Left ventricle myocardium superior (tissue), 1 donor: ENCODE results near the gene ELK3. TPM values are rescaled to one million over a fixed set of nuclear protein-coding genes. Genes with fewer than 3 reads are reported as not detected.

Experiments used
- ATAC-seq: fragments of 200-7000 bp; cut with Tn5 transposase; one replicate; pipeline ENCODE4 v1.9.1; 2020; ENCODE audit warnings: mild to moderate bottlenecking, moderate library complexity
- DNase-seq: peaks from one replicate; pipeline ENCODE4 v3.0.0-alpha.2; 2020
- intact Hi-C: fragments of 100-400 bp; cut with micrococcal nuclease; formaldehyde crosslinking; loops from one replicate; pipeline ENCODE4 v1.11.0; 2022
- total RNA-seq: library from RNA; stranded (reverse); fragmentation: NEBNext Ultra II Directional; extraction: Animal tissue kit (Norgen Biotek cat#: 25700); gene quantifications from one replicate; pipeline ENCODE4 v1.2.1, GENCODE V29; 2021
- donor health status: DM: no; HTN: yes; CAD: no; lungs with severe emphysema.

ELK3 gene
- total RNA-seq, 1 donor from 2014 or later = 21.1 TPM

DNA sequence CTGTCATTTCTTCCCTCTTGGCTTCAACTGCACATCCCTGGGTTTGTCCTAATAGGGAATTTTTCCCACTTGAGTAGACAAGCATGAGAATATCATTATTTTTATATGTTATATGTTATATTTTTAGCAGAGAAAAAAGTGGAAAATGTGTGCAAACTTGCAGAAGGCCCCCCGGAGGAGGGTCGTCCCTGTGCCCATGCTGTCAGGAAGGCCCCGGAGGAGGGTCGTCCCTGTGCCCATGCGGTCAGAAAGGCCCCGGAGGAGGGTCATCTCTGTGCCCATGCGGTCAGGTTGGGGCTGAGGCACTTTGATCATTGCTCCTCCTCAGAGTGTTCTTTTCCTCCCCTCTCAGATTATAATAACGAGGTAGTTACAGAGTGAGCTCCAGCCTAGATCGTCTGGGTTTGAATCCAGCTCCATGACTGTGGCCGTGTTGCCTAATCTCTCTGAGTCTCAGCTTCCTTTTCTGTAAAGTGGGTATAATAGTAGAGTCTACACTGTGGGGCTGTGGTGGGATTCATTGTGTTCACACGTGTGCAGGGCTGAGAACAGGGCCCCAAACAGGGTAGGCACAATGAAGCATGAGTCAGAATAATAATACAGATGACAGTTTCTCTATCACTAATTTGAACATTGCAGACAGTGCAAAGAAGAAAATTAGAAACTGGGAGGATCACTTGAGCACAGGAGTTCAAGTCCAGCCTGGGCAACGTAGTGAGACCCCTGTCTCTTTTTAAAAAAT lies 33.4 kb downstream of the ELK3 start:
- DNase-seq = no peak
- no peak for ATAC-seq
- intact Hi-C loops = no loop called here

DNA sequence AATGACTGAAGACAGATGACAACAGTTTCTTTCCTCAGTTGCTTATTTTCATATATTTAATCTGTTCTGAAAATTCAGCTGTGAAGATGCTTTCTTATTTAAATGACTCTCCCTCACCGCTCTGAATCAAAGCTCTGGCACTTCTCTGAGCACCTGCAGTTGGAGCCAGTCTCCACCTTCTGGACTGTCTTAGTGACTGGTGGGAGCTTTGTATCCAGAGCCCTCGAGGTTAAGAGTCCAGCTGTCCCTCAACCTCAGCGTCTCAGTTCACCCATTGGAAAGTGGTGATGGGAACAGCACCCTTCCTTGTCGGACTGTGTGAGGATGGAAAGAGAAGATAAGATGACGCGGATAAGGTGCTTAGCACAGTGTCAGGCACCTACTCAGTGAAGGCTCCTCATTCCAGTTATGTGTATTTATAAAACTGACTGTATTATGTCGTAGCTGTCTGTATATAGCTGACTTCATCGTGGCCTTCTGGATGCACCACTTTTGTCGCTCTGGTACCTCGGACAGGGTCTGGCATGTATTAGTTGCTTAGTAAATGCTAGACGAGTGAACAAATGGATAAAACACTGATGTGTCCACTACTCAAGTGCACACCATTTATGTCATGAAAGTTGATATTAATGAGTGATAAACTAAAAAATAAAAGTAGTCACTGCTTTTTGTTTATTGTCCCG lies 34.5 kb downstream of the ELK3 start:
- DNase-seq (no peak), ATAC-seq (no peak)
- intact Hi-C loops = no loop called here

- ATAC-seq = no peak
- intact Hi-C loops = no loop called here
- no peak for DNase-seq
Observed at GRCh38 chr12:96230646-96231045, 36.5 kb downstream of the ELK3 start.

- intact Hi-C loops = no loop called here
- ATAC-seq = no peak
- DNase-seq = no peak
Observed at GRCh38 chr12:96233168-96233567, 39.0 kb downstream of the ELK3 start.

GRCh38 chr12:96233939-96234461 lies 39.8 kb downstream of the ELK3 start:
- intact Hi-C loops = no loop called here
- peak; percentile 87 for ATAC-seq
- DNase-seq = peak; percentile 96

- no peak for DNase-seq
- intact Hi-C loops = no loop called here
Observed at GRCh38 chr12:96234591-96235483, 40.7 kb downstream of the ELK3 start.

DNA sequence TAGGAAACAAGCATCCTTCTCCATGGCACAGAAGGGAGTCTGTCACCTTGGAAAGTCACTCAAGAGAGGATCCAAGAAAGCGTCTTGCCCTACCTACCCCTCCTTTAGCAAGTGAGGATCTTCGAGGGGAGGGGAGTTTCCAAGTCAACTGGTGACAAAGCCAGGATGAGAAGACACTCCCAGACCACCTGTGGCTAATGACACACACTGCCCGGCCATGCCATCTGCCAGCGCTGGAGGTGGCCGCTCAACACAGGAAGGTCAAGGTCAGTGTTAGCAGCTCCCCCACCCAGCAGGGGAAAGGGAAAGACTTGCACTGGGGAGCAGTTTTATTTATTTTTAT lies 41.3 kb downstream of the ELK3 start:
- ATAC-seq (no peak), DNase-seq (no peak)
- intact Hi-C loops = no loop called here

More at GRCh38 chr12:96234591-96235483, 40.7 kb downstream of the ELK3 start:
- no peak for ATAC-seq

DNA sequence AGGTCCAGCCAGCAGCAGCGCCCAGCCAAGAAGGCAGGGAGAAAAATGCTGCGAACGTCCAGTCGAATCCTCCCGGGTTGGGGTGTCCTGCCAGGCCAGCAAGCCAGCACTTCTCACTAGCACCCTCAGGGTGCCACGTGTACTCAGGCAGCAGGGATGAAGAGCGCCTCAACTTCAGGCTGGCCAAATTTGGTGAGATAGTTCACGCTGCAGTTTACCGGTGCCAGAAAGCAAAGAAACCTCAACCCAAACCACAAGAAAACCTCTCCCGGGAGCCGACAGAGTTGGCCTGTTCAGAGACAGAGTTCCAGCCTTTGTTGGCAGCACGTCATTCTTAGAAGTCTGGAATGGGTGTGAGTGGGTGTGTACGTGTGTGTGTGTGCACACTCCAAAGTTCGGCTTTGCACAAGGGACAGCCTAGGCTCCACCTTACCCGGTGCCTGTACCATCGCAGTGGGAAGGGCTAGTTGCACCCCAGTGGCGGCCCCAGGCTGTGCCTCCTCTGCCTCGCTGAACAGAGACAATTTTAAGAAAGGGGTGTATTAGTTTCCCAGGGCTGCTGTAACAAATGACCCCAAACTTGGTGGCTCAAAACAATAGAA lies 42.1 kb downstream of the ELK3 start:
- intact Hi-C loops = no loop called here
- peak; percentile 15 for ATAC-seq
- peak; percentile 67 for DNase-seq

- intact Hi-C loops = no loop called here
- DNase-seq = no peak
Observed at GRCh38 chr12:96237035-96237434, 42.9 kb downstream of the ELK3 start.

DNA sequence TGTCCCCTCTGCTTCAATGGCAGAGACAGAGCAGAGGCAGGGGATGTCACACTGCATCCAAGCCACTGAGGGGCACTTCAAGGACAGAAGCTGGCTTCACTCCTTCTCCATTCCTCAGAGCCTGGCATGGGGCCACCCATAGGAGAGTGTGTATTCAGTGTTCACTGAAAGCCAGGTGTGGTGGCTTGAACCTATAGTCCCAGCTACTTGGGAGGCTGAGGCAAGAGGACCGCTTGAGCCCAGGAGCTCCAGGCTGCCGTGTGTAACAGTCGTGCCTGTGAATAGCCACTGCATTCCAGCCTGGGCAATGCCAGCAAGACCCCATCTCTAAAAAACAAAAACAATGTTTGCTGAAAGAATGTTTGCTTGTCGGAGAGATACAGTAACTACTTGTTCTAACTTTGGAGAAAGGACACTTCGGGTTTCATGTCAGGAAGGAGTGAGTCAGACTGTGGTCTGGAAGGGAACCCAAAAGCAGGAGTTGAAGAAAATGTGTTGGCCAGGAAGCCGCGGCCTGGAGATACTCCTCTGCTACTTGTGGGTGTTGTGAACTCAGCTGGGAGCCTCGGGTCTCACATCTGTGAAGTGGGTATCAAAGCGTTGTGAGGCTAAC lies 43.4 kb downstream of the ELK3 start:
- peak; percentile 9 for ATAC-seq
- DNase-seq = peak; percentile 71
- intact Hi-C loops = no loop called here

More at GRCh38 chr12:96237035-96237434, 42.9 kb downstream of the ELK3 start:
- no peak for ATAC-seq

GRCh38 chr12:96238336-96239047 lies 44.3 kb downstream of the ELK3 start:
- peak; percentile 60 for DNase-seq
- intact Hi-C loops = no loop called here
- peak; percentile 21 for ATAC-seq

DNA sequence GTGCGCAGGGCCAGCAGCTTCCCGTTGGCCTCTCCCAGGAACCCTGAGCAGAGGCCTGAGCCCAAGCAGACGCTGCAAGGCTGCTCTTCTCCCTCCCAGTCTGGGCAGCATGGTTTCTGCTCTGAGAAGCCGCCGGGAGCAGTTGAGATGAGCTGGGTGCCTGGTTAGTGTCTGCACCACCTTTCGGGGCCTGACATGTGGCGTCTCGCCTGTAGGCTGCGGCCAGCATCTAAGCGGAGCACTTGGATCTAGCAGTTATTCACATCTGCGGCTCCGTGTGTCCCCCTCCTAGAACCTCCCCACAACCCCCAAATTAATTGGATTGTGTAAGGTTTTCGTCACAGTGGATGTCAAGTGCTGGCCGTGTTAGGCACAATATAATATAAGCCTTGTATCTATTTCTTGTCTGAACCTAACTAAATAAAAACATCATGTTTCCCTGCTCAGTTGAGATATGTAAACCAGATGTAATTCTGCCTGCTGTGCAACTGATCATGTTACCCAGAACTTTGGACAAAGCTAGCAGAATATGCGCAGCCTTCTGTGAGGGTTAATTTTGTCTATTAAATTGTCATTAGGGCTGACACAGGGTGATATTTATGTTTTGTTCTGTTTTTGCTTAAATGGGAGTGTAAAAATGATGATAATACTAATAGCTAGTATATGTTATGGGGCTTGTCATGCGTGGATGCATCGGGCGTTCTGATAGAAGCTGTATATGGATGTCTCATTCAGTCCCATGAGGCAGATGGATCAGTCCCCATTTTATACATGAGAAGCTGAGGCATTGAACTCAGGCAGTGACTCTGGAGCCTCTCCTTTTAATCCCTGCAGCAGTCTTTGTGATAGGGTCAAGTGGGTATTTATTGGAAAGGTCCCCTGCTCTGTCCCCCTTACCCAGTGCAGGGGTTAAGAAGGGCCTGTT lies 45.8 kb downstream of the ELK3 start:
- DNase-seq (peak; percentile 87), ATAC-seq (peak; percentile 80)
- intact Hi-C loops = no loop called here

- no peak for DNase-seq
- intact Hi-C loops = no loop called here
- no peak for ATAC-seq
Observed at GRCh38 chr12:96240656-96241055, 46.5 kb downstream of the ELK3 start.

DNA sequence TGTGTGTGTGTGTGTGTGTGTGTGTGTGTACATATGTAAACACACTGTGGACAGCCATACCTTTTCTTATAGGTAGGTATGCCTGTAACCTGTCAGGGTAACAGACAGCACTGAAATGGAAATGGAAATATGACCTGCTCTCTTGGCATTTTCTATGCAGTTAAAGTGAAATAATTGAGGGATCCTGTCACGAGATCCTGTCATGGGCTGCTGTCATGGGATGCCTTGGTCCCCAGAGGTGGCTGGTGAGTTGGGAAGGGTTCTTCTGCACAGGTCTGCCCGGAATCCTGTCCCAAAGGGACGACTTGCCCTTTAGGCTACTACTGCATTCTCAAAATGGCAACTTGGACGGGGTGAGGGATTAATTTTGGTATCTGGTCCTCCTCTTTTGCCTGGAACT lies 47.3 kb downstream of the ELK3 start:
- intact Hi-C loops = no loop called here
- no peak for ATAC-seq

DNA sequence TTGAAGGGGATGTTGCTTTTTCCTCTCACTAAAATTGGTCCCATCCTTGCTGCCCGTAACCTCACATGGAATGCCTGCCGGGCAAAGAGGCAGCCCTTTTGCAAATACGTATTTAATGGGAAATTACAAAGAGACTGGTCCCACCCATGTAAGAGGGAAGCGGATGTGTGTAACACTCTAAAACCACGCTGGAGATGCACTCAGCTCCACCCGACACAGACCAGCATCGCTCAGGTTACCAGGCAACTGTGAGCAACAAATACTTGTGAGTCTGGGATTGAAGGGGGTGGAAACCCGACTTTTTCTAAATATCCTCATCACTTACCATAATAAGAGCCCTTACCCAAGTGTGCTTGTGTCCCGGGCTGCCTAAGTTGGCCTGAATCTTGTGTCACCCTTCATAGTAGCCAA lies 47.7 kb downstream of the ELK3 start:
- peak; percentile 15 for ATAC-seq
- intact Hi-C loops = no loop called here
- DNase-seq = no peak

More for the DNA sequence above, 47.3 kb downstream of the ELK3 start:
- no peak for DNase-seq

- no peak for ATAC-seq
- intact Hi-C loops = no loop called here
- no peak for DNase-seq
Observed at GRCh38 chr12:96242597-96242996, 48.4 kb downstream of the ELK3 start.

GRCh38 chr12:96244826-96245225 lies 50.7 kb downstream of the ELK3 start:
- no peak for ATAC-seq
- intact Hi-C loops = no loop called here

More at GRCh38 chr12:96244826-96245225, 50.7 kb downstream of the ELK3 start:
- no peak for DNase-seq
